ENCODE data around the gene CRHR1.

- TF ChIP-seq CTCF (conservative IDR thresholded peaks at IDR 0.05) (no peak), EZH2 (IDR thresholded peaks at IDR 0.05; ENCODE audit: low read depth) (no peak)
Observed at GRCh38 chr17:45784293-45784740, at the start of gene CRHR1.
